ENCODE data around the gene CHCHD6. TPM values are rescaled to one million over a fixed set of nuclear protein-coding genes. Genes with fewer than 3 reads are reported as not detected.

CHCHD6 gene
- total RNA-seq, 1 experiment from 2014 or later = 47.7 TPM

DNA sequence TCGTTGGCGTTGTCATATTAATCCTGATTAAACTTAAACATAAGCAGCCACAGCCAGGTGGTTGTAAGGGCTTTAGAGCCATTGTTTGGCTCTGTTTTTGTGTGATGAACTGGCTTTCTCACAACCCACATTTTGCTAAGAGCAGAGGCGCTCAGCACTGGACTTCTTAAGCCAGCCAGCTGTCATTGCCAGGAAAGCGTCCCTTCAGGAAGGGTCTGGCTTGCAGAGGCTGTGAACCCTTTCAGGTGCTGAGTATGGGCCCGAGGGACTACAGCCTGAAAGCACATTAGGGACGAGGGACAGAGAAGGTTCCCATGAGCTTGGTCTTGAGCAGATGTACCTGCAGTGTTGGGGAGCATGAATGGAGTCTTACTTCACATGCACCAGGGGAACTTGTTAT lies 112.3 kb downstream of the CHCHD6 start:
- H3K4me1 ChIP-seq (replicated peaks; ENCODE audit: insufficient read depth) = 0 out of 2 replicates have a peak, but pooled peaks cover 5% of the 10 kb centered on the region
- no peaks in the 10 kb centered on the region for H3K9me3 ChIP-seq (ENCODE audit: insufficient read depth, low read depth)
- H4K20me1 ChIP-seq (ENCODE audit: insufficient read depth) = no peaks in the 10 kb centered on the region; the same call in 1 of the 2 replicates
- DNase-seq = no peak
- H3K9me2 ChIP-seq (ENCODE audit: insufficient read depth) = no peaks in the 10 kb centered on the region
- peaks cover 5% of the 10 kb centered on the region; the same call in 1 of the 2 replicates for H3F3A ChIP-seq (ENCODE audit: insufficient read depth, low read depth)
- intact Hi-C loops (cut with micrococcal nuclease; ENCODE audit: unreplicated experiment) = no loop called here
- H2AFZ ChIP-seq = no peak overlapping the region
- POLR2A ChIA-PET (ENCODE audit: unreplicated experiment) = no interaction called here
- no peak overlapping the region for H3K4me3 ChIP-seq
- TF ChIP-seq EZH2 (IDR thresholded peaks at IDR 0.05; ENCODE audit: low read depth) = no peak
- TF ChIP-seq, protein P1, sequence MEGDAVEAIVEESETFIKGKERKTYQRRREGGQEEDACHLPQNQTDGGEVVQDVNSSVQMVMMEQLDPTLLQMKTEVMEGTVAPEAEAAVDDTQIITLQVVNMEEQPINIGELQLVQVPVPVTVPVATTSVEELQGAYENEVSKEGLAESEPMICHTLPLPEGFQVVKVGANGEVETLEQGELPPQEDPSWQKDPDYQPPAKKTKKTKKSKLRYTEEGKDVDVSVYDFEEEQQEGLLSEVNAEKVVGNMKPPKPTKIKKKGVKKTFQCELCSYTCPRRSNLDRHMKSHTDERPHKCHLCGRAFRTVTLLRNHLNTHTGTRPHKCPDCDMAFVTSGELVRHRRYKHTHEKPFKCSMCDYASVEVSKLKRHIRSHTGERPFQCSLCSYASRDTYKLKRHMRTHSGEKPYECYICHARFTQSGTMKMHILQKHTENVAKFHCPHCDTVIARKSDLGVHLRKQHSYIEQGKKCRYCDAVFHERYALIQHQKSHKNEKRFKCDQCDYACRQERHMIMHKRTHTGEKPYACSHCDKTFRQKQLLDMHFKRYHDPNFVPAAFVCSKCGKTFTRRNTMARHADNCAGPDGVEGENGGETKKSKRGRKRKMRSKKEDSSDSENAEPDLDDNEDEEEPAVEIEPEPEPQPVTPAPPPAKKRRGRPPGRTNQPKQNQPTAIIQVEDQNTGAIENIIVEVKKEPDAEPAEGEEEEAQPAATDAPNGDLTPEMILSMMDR (conservative IDR thresholded peaks at IDR 0.05) = no peak
- BruUV-seq (replicated peaks) = no TSS peak
- no peaks in the 10 kb centered on the region for H3K79me2 ChIP-seq (ENCODE audit: low read depth)
- H3K27me3 ChIP-seq (ENCODE audit: insufficient read depth, low read depth) = no peaks in the 10 kb centered on the region
- no peak overlapping the region for H3K27ac ChIP-seq
- no peaks in the 10 kb centered on the region for H3K36me3 ChIP-seq (ENCODE audit: low read depth)
- H3K4me2 ChIP-seq = no peak overlapping the region
- CTCF ChIA-PET = no interaction called here

DNA sequence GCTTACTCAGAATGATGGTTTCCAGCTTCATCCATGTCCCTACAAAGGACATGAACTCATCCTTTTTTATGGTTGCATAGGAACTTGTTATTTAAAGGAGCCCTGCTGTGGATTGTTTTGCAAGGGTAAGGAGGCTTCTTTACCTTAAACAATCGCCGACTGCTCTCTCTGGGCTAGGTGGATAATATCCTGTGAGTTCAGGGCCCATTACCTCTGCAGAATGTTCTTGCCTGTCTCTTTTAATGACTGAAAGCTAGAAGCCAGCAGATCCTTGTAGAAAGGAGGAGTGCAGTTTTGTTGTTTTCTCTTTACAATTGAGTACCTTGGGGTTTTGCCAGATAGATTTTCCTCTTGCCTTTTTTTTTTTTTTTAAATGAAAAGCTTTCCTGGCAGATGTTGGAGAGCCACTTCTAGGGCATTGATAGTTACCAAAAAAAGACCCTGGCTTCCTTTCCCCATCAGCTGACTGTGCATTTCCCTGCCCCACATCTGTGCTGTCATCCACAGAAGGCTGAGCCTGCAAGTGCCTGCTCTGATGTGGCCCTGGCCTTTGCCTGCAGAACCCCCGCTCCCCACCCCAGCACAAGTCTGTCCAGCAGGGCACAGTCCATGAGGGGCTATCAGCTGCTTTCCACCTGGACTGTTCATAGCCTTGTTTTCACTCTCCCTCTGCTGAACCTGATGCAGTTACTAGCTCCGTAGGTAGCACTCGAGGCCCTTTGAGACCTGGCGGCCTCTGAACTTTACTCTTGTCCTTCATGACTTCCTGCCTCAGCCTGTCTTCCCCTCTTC lies 113.1 kb downstream of the CHCHD6 start:
- no TSS peak for BruUV-seq (replicated peaks)
- H4K20me1 ChIP-seq (ENCODE audit: insufficient read depth) = no peaks in the 10 kb centered on the region; the same call in 1 of the 2 replicates
- no peak for DNase-seq
- POLR2A ChIA-PET (ENCODE audit: unreplicated experiment) = no interaction called here
- intact Hi-C loops (cut with micrococcal nuclease; ENCODE audit: unreplicated experiment) = no loop called here
- H3K9me3 ChIP-seq (ENCODE audit: insufficient read depth, low read depth) = no peaks in the 10 kb centered on the region
- no peaks in the 10 kb centered on the region for H3K36me3 ChIP-seq (ENCODE audit: low read depth)
- no peaks in the 10 kb centered on the region for H3K9me2 ChIP-seq (ENCODE audit: insufficient read depth)
- H2AFZ ChIP-seq = no peak overlapping the region
- H3K4me2 ChIP-seq = no peak overlapping the region
- no peak overlapping the region for H3K27ac ChIP-seq
- H3K27me3 ChIP-seq (ENCODE audit: insufficient read depth, low read depth) = no peaks in the 10 kb centered on the region
- no peaks in the 10 kb centered on the region for H3K4me1 ChIP-seq (replicated peaks; ENCODE audit: insufficient read depth)
- H3K4me3 ChIP-seq = no peak overlapping the region
- H3F3A ChIP-seq (ENCODE audit: insufficient read depth, low read depth) = no peaks in the 10 kb centered on the region
- TF ChIP-seq EZH2 (IDR thresholded peaks at IDR 0.05; ENCODE audit: low read depth) = no peak
- TF ChIP-seq, protein P1 (conservative IDR thresholded peaks at IDR 0.05) = no peak
- no peaks in the 10 kb centered on the region for H3K79me2 ChIP-seq (ENCODE audit: low read depth)
- CTCF ChIA-PET = no interaction called here

DNA sequence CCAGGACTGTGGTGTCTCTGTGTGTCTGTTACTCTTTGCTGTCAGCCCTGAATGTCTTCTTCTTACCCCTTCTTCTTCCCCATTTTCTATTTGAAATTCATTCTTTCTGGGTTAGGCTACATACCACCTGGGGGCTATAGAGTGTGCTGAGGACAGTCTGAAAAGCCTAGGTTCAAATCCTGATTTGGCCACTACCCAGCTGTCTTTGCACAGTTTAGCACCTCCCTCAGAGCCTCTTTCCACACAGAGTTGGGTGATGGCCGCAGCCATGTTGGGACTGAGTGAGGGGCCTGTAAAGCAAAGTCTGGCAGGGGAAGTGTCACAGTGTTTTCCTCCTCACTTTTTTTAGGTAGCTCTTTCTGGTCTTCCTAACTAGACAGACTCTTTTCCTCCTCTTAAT lies 113.7 kb downstream of the CHCHD6 start:
- DNase-seq = no peak
- H3K79me2 ChIP-seq (ENCODE audit: low read depth) = no peaks in the 10 kb centered on the region
- CTCF ChIA-PET = no interaction called here
- H3K4me1 ChIP-seq (replicated peaks; ENCODE audit: insufficient read depth) = no peaks in the 10 kb centered on the region
- no peaks in the 10 kb centered on the region for H4K20me1 ChIP-seq (ENCODE audit: insufficient read depth)
- no peaks in the 10 kb centered on the region for H3K27me3 ChIP-seq (ENCODE audit: insufficient read depth, low read depth)
- no peaks in the 10 kb centered on the region for H3K9me3 ChIP-seq (ENCODE audit: insufficient read depth, low read depth)
- no peaks in the 10 kb centered on the region for H3K9me2 ChIP-seq (ENCODE audit: insufficient read depth)
- no TSS peak for BruUV-seq (replicated peaks)
- no peak overlapping the region for H3K27ac ChIP-seq
- no peak overlapping the region for H3K4me2 ChIP-seq
- no peaks in the 10 kb centered on the region for H3K36me3 ChIP-seq (ENCODE audit: low read depth)
- H3K4me3 ChIP-seq = no peak overlapping the region
- no peak overlapping the region for H2AFZ ChIP-seq
- POLR2A ChIA-PET (ENCODE audit: unreplicated experiment) = no interaction called here
- TF ChIP-seq, protein P1 (conservative IDR thresholded peaks at IDR 0.05) = no peak
- TF ChIP-seq EZH2 (IDR thresholded peaks at IDR 0.05; ENCODE audit: low read depth) = no peak
- intact Hi-C loops (cut with micrococcal nuclease; ENCODE audit: unreplicated experiment) = no loop called here
- H3F3A ChIP-seq (ENCODE audit: insufficient read depth, low read depth) = no peaks in the 10 kb centered on the region

Data from PC-9 (cell line).